WTC11 (cell line): Measurements from ENCODE around the gene RNF212. TPM values are rescaled to one million over a fixed set of nuclear protein-coding genes. Genes with fewer than 3 reads are reported as not detected.

Experiments
- ATAC-seq: fragments of 200-7000 bp; cut with Tn5 transposase; 2 replicates; pipeline ENCODE4 v1.10.0; 2021; ENCODE audit warnings: mild to moderate bottlenecking, moderate library complexity
- CTCF ChIA-PET: fragments of 300-600 bp; sonication (Branson Sonifier 250); formaldehyde crosslinking; loops from one replicate; lab custom pipeline; 2021; ENCODE audit warnings: antibody characterized with exemption; lab: Charles Lee
- POLR2A ChIA-PET: fragments of 350-600 bp; sonication (Branson Sonifier 250); formaldehyde crosslinking; loops from one replicate; lab custom pipeline; 2021; ENCODE audit warnings: antibody characterized with exemption; lab: Charles Lee
- DNase-seq: peaks from one replicate; pipeline ENCODE4 v3.0.0; 2021; ENCODE audit warnings: low spot score
- H3K27ac Mint-ChIP-seq: 2 replicates; pipeline ENCODE4 v1.8.0; 2021; ENCODE audit warnings: mixed read lengths
- H3K27me3 Mint-ChIP-seq: 2 replicates; pipeline ENCODE4 v1.8.0; 2021; ENCODE audit warnings: low read depth, mild to moderate bottlenecking, moderate library complexity, mixed read lengths
- H3K36me3 Mint-ChIP-seq: 2 replicates; pipeline ENCODE4 v1.8.0; 2021; ENCODE audit warnings: mixed read lengths
- H3K4me1 Mint-ChIP-seq: 2 replicates; pipeline ENCODE4 v1.8.0; 2022; ENCODE audit warnings: mixed read lengths
- H3K4me3 Mint-ChIP-seq: 2 replicates; pipeline ENCODE4 v1.8.0; 2021; ENCODE audit warnings: mild to moderate bottlenecking, moderate library complexity, mixed read lengths
- H3K9me3 Mint-ChIP-seq: 2 replicates; pipeline ENCODE4 v1.8.0; 2021; ENCODE audit warnings: mixed read lengths
- AR ChIP-seq: fragments of 250-450 bp; sonication (Bioruptor Pico); IDR thresholded peaks from 2 replicates; pipeline ENCODE4 v1.9.0; 2021; ENCODE audit warnings: mild to moderate bottlenecking
- CREB1 ChIP-seq: sonication (generic); formaldehyde crosslinking; IDR thresholded peaks from 2 replicates; pipeline ENCODE4 v1.8.0; 2023; ENCODE audit warnings: mild to moderate bottlenecking, missing genetic modification reagents
- CTCF ChIP-seq: fragments of 200-600 bp; IDR thresholded peaks from 2 replicates; pipeline ENCODE4 v1.8.0; 2022; ENCODE audit warnings: antibody characterized with exemption
- EMX1 ChIP-seq: fragments of 250-450 bp; sonication (Bioruptor Pico); IDR thresholded peaks from 2 replicates; pipeline ENCODE4 v1.8.0; 2021; ENCODE audit warnings: mild to moderate bottlenecking
- ETV6 ChIP-seq: sonication (generic); formaldehyde crosslinking; IDR thresholded peaks from 2 replicates; pipeline ENCODE4 v1.8.1; 2022; ENCODE audit warnings: mild to moderate bottlenecking, missing genetic modification reagents
- FOXJ3 ChIP-seq: sonication (generic); formaldehyde crosslinking; IDR thresholded peaks from 2 replicates; pipeline ENCODE4 v1.9.0; 2021; ENCODE audit warnings: missing genetic modification reagents, mild to moderate bottlenecking, borderline replicate concordance
- FOXP4 ChIP-seq: sonication (generic); formaldehyde crosslinking; IDR thresholded peaks from 2 replicates; pipeline ENCODE4 v1.8.0; 2022; ENCODE audit warnings: mild to moderate bottlenecking, missing genetic modification reagents
- GABPB1 ChIP-seq: sonication (generic); formaldehyde crosslinking; IDR thresholded peaks from 2 replicates; pipeline ENCODE4 v1.8.1; 2023; ENCODE audit warnings: mild to moderate bottlenecking, missing genetic modification reagents
- GRHL2 ChIP-seq: fragments of 250-450 bp; sonication (Bioruptor Pico); IDR thresholded peaks from 2 replicates; pipeline ENCODE4 v1.8.0; 2022; ENCODE audit warnings: mild to moderate bottlenecking, moderate library complexity; ENCODE audit not compliant: insufficient replicate concordance, severe bottlenecking
- HMGXB4 ChIP-seq: sonication (generic); formaldehyde crosslinking; IDR thresholded peaks from 2 replicates; pipeline ENCODE4 v1.8.1; 2023; ENCODE audit warnings: mild to moderate bottlenecking, moderate library complexity, missing genetic modification reagents
- IRF2 ChIP-seq: sonication (generic); formaldehyde crosslinking; IDR thresholded peaks from 2 replicates; pipeline ENCODE4 v1.8.0; 2022; ENCODE audit warnings: low read depth, missing genetic modification reagents, borderline replicate concordance
- NFATC4 ChIP-seq: fragments of 250-450 bp; sonication (Bioruptor Pico); IDR thresholded peaks from 2 replicates; pipeline ENCODE4 v1.9.0; 2021; ENCODE audit warnings: mild to moderate bottlenecking
- NFE2L1 ChIP-seq: sonication (generic); formaldehyde crosslinking; IDR thresholded peaks from 2 replicates; pipeline ENCODE4 v1.8.1; 2023; ENCODE audit warnings: missing genetic modification reagents
- NR1H2 ChIP-seq: sonication (generic); formaldehyde crosslinking; IDR thresholded peaks from 2 replicates; pipeline ENCODE4 v1.9.0; 2021; ENCODE audit warnings: mild to moderate bottlenecking, moderate library complexity, missing genetic modification reagents
- NR3C1 ChIP-seq: sonication (generic); formaldehyde crosslinking; conservative IDR thresholded peaks from 2 replicates; pipeline ENCODE4 v1.8.1; 2023; ENCODE audit warnings: low read depth, mild to moderate bottlenecking, missing genetic modification reagents
- RORB ChIP-seq: fragments of 250-450 bp; sonication (Bioruptor Pico); IDR thresholded peaks from 2 replicates; pipeline ENCODE4 v1.9.0; 2021; ENCODE audit warnings: mild to moderate bottlenecking
- SP1 ChIP-seq: sonication (generic); formaldehyde crosslinking; conservative IDR thresholded peaks from 2 replicates; pipeline ENCODE4 v1.8.1; 2022; ENCODE audit warnings: missing genetic modification reagents
- TEAD1 ChIP-seq: sonication (generic); formaldehyde crosslinking; IDR thresholded peaks from 2 replicates; pipeline ENCODE4 v1.8.0; 2022; ENCODE audit warnings: mild to moderate bottlenecking, missing genetic modification reagents
- TP53 ChIP-seq: sonication (generic); formaldehyde crosslinking; IDR thresholded peaks from 2 replicates; pipeline ENCODE4 v1.8.1; 2023; ENCODE audit warnings: mild to moderate bottlenecking, missing genetic modification reagents
- USF1 ChIP-seq: sonication (generic); formaldehyde crosslinking; IDR thresholded peaks from 2 replicates; pipeline ENCODE4 v1.8.0; 2022; ENCODE audit warnings: mild to moderate bottlenecking, missing genetic modification reagents
- ZMAT4 ChIP-seq: fragments of 250-450 bp; sonication (Bioruptor Pico); IDR thresholded peaks from 2 replicates; pipeline ENCODE4 v1.9.0; 2021; ENCODE audit warnings: mild to moderate bottlenecking
- ZNF219 ChIP-seq: sonication (generic); formaldehyde crosslinking; IDR thresholded peaks from 2 replicates; pipeline ENCODE4 v1.8.0; 2023; ENCODE audit warnings: missing genetic modification reagents, mild to moderate bottlenecking, borderline replicate concordance
- ZNF232 ChIP-seq: sonication (generic); formaldehyde crosslinking; IDR thresholded peaks from 2 replicates; pipeline ENCODE4 v1.8.0; 2022; ENCODE audit warnings: mild to moderate bottlenecking, missing genetic modification reagents
- total RNA-seq: library from RNA; stranded (reverse); gene quantifications from 3 replicates; pipeline ENCODE4 v1.2.3, GENCODE V29; 2021

The RNF212 gene
- total RNA-seq, 1 experiment from 2014 or later, result 1.0 TPM

- ChIA-PET CTCF (interaction anchor here (1.3 kb wide), 1 partner anchor 14 kb away, joined by 7 read pairs; no protein-coding TSS in a partner anchor), POLR2A (no interaction called here)
- Mint-ChIP-seq H3K36me3 (no peaks in the 10 kb centered on the region), H3K27me3 (peaks cover 20% of the 10 kb centered on the region), H3K27ac (no peak overlapping the region), H3K4me1 (no peaks in the 10 kb centered on the region)
- ATAC-seq, result no peak
- DNase-seq, result no peak
- TF ChIP-seq NFATC4 (CRISPR knock-in tag) (no peak), TP53 (no peak), HMGXB4 (CRISPR knock-in tag) (no peak), GABPB1 (CRISPR knock-in tag) (no peak), NFE2L1 (no peak), RORB (no peak), FOXP4 (CRISPR knock-in tag) (no peak), NR3C1 (no peak), ZMAT4 (CRISPR knock-in tag) (no peak), SP1 (CRISPR knock-in tag) (no peak), NR1H2 (CRISPR knock-in tag) (no peak), EMX1 (CRISPR knock-in tag) (no peak), GRHL2 (CRISPR knock-in tag) (no peak), CTCF (no peak), ZNF219 (CRISPR knock-in tag) (no peak)
- TF ChIP-seq, all 79 proteins: peak for 0
- no peak overlapping the region for H3K4me3 Mint-ChIP-seq
- peaks cover 11% of the 10 kb centered on the region for H3K9me3 Mint-ChIP-seq
Measured at GRCh38 chr4:1152290-1152689, 38.9 kb upstream of the RNF212 start.

- H3K36me3 Mint-ChIP-seq, result 0 out of 2 replicates have a peak, but pooled peaks cover 2% of the 10 kb centered on the region
- peaks cover 22% of the 10 kb centered on the region for H3K27me3 Mint-ChIP-seq
- H3K4me3 Mint-ChIP-seq, result no peak overlapping the region
- TF ChIP-seq IRF2 (CRISPR knock-in tag) (no peak), FOXJ3 (CRISPR knock-in tag) (no peak)
- ChIA-PET POLR2A (no interaction called here), CTCF (interaction anchor here (1.3 kb wide), 1 partner anchor 15 kb away, joined by 7 read pairs; no protein-coding TSS in a partner anchor)
- H3K4me1 Mint-ChIP-seq, result no peaks in the 10 kb centered on the region
- DNase-seq (no peak), ATAC-seq (no peak)
- peaks cover 15% of the 10 kb centered on the region for H3K9me3 Mint-ChIP-seq
- no peak overlapping the region for H3K27ac Mint-ChIP-seq
Measured at GRCh38 chr4:1151541-1151940, 38.2 kb upstream of the RNF212 start.

GRCh38 chr4:1150875-1151274, 37.5 kb upstream of the RNF212 start:
- POLR2A ChIA-PET, result no interaction called here
- DNase-seq, result no peak
- Mint-ChIP-seq H3K4me3 (no peak overlapping the region), H3K36me3 (0 out of 2 replicates have a peak, but pooled peaks cover 5% of the 10 kb centered on the region), H3K4me1 (no peaks in the 10 kb centered on the region), H3K27ac (no peak overlapping the region), H3K9me3 (peaks cover 18% of the 10 kb centered on the region), H3K27me3 (peaks cover 18% of the 10 kb centered on the region)
- CTCF ChIA-PET, result interaction anchor here (1.0 kb wide), 1 partner anchor 15 kb away, joined by 3 read pairs; no protein-coding TSS in a partner anchor
- no peak for ATAC-seq
- no peak for TF ChIP-seq SP1 (CRISPR knock-in tag)
- TF ChIP-seq TEAD1 (CRISPR knock-in tag), result no peak
- no peak for TF ChIP-seq ZMAT4 (CRISPR knock-in tag)
- TF ChIP-seq USF1 (CRISPR knock-in tag), result no peak
- TF ChIP-seq ZNF232, result no peak
- TF ChIP-seq CREB1 (CRISPR knock-in tag), result no peak
- TF ChIP-seq AR (CRISPR knock-in tag), result no peak
- TF ChIP-seq ETV6 (CRISPR knock-in tag), result no peak
